ENCODE measurements around the gene RASA1.
"Not testable (repeated sequence)": the region's sequence is repeated elsewhere in the genome, so short reads cannot be mapped to it uniquely, and the experiment has no call there.

The RASA1 gene

GRCh38 chr5:87266914-87267573 is 639 bp upstream of the RASA1 start:
- Histone ChIP-seq H3K9me3 (no peaks in the 10 kb centered on the region), H3K36me3 (replicated peaks) (no peaks in the 10 kb centered on the region; the same call in 1 of the 2 replicates), H3K4me3 (peak overlapping the region; percentile 87), H3K27me3 (ENCODE audit: low read depth) (no peaks in the 10 kb centered on the region), H3K4me1 (peaks cover 19% of the 10 kb centered on the region)
- in situ Hi-C loops (cut with MboI; ENCODE audit: low sequenced_read_pairs) = no loop called here
- no peak for DNase-seq (ENCODE audit: low spot score in 2 of 2)

GRCh38 chr5:87268126-87268969 is 665 bp downstream of the RASA1 start:
- in situ Hi-C loops (cut with MboI; ENCODE audit: low sequenced_read_pairs) = no loop called here
- Histone ChIP-seq H3K4me3 (peak overlapping the region; percentile 87), H3K9me3 (no peaks in the 10 kb centered on the region), H3K27me3 (ENCODE audit: low read depth) (no peaks in the 10 kb centered on the region), H3K4me1 (peaks cover 15% of the 10 kb centered on the region), H3K36me3 (replicated peaks) (no peaks in the 10 kb centered on the region; the same call in 1 of the 2 replicates)
- DNase-seq (ENCODE audit: low spot score in 2 of 2) = peak; percentile 18 to 73

- DNase-seq (ENCODE audit: low spot score in 2 of 2) = no peak
- no peaks in the 10 kb centered on the region; the same call in 1 of the 2 replicates for H3K36me3 ChIP-seq (replicated peaks)
- in situ Hi-C loops (cut with MboI; ENCODE audit: low sequenced_read_pairs) = no loop called here
- no peaks in the 10 kb centered on the region for H3K9me3 ChIP-seq
- H3K4me1 ChIP-seq = peaks cover 11% of the 10 kb centered on the region
- H3K27me3 ChIP-seq (ENCODE audit: low read depth) = no peaks in the 10 kb centered on the region
- H3K4me3 ChIP-seq = peak overlapping the region; percentile 87
Observed at GRCh38 chr5:87268970-87269377, 1.3 kb downstream of the RASA1 start.

- H3K27me3 ChIP-seq (ENCODE audit: low read depth); in situ Hi-C loops (cut with MboI; ENCODE audit: low sequenced_read_pairs): not testable (repeated sequence)
- peaks cover 11% of the 10 kb centered on the region for H3K4me1 ChIP-seq
Observed at GRCh38 chr5:87270888-87271287, 3.2 kb downstream of the RASA1 start.

GRCh38 chr5:87276655-87277054 is 9.0 kb downstream of the RASA1 start:
- in situ Hi-C loops (cut with MboI; ENCODE audit: low sequenced_read_pairs) = no loop called here
- Histone ChIP-seq H3K4me1 (no peaks in the 10 kb centered on the region; the same call in 1 of the 2 replicates), H3K36me3 (replicated peaks) (no peaks in the 10 kb centered on the region; the same call in 1 of the 2 replicates), H3K27me3 (ENCODE audit: low read depth) (no peaks in the 10 kb centered on the region), H3K4me3 (no peak overlapping the region), H3K9me3 (no peaks in the 10 kb centered on the region)
- DNase-seq (ENCODE audit: low spot score in 2 of 2) = no peak

More at GRCh38 chr5:87270888-87271287, 3.2 kb downstream of the RASA1 start:
- H3K9me3 ChIP-seq; H3K4me3 ChIP-seq; H3K36me3 ChIP-seq (replicated peaks); DNase-seq (ENCODE audit: low spot score in 2 of 2): not testable (repeated sequence)

- Histone ChIP-seq H3K4me3 (no peak overlapping the region), H3K9me3 (no peaks in the 10 kb centered on the region), H3K4me1 (no peaks in the 10 kb centered on the region; the same call in 1 of the 2 replicates), H3K36me3 (replicated peaks) (no peaks in the 10 kb centered on the region; the same call in 1 of the 2 replicates), H3K27me3 (ENCODE audit: low read depth) (no peaks in the 10 kb centered on the region)
- in situ Hi-C loops (cut with MboI; ENCODE audit: low sequenced_read_pairs) = no loop called here
- DNase-seq (ENCODE audit: low spot score in 2 of 2) = no peak
Observed at GRCh38 chr5:87277279-87277835, 9.7 kb downstream of the RASA1 start.

GRCh38 chr5:87278590-87279100 is 11.0 kb downstream of the RASA1 start:
- Histone ChIP-seq H3K36me3 (replicated peaks) (no peaks in the 10 kb centered on the region; the same call in 1 of the 2 replicates), H3K9me3 (no peaks in the 10 kb centered on the region), H3K27me3 (ENCODE audit: low read depth) (no peaks in the 10 kb centered on the region), H3K4me1 (no peaks in the 10 kb centered on the region; the same call in 1 of the 2 replicates), H3K4me3 (no peak overlapping the region)
- no peak for DNase-seq (ENCODE audit: low spot score in 2 of 2)
- in situ Hi-C loops (cut with MboI; ENCODE audit: low sequenced_read_pairs) = no loop called here

- Histone ChIP-seq H3K36me3 (replicated peaks) (no peaks in the 10 kb centered on the region), H3K4me1 (no peaks in the 10 kb centered on the region; the same call in 1 of the 2 replicates), H3K27me3 (ENCODE audit: low read depth) (no peaks in the 10 kb centered on the region), H3K4me3 (no peak overlapping the region), H3K9me3 (no peaks in the 10 kb centered on the region)
- DNase-seq (ENCODE audit: low spot score in 2 of 2) = no peak
- in situ Hi-C loops (cut with MboI; ENCODE audit: low sequenced_read_pairs) = no loop called here
Observed at GRCh38 chr5:87282269-87282668, 14.6 kb downstream of the RASA1 start.

- H3K36me3 ChIP-seq (replicated peaks); H3K4me3 ChIP-seq; DNase-seq (ENCODE audit: low spot score in 2 of 2); H3K27me3 ChIP-seq (ENCODE audit: low read depth); H3K4me1 ChIP-seq; H3K9me3 ChIP-seq; in situ Hi-C loops (cut with MboI; ENCODE audit: low sequenced_read_pairs): not testable (repeated sequence)
Observed at GRCh38 chr5:87287266-87287665, 19.6 kb downstream of the RASA1 start.

GRCh38 chr5:87298692-87299362 is 31.1 kb downstream of the RASA1 start:
- H3K4me3 ChIP-seq = no peak overlapping the region
- in situ Hi-C loops (cut with MboI; ENCODE audit: low sequenced_read_pairs) = no loop called here
- no peaks in the 10 kb centered on the region for H3K27me3 ChIP-seq (ENCODE audit: low read depth)
- H3K36me3 ChIP-seq (replicated peaks) = no peaks in the 10 kb centered on the region
- H3K9me3 ChIP-seq = no peaks in the 10 kb centered on the region
- no peaks in the 10 kb centered on the region for H3K4me1 ChIP-seq
- DNase-seq (ENCODE audit: low spot score in 2 of 2) = no peak

GRCh38 chr5:87300176-87300575 is 32.5 kb downstream of the RASA1 start:
- H3K4me1 ChIP-seq = no peaks in the 10 kb centered on the region

GRCh38 chr5:87300744-87301143 is 33.1 kb downstream of the RASA1 start:
- DNase-seq (ENCODE audit: low spot score in 2 of 2) = no peak
- no peaks in the 10 kb centered on the region for H3K4me1 ChIP-seq
- H3K36me3 ChIP-seq (replicated peaks) = no peaks in the 10 kb centered on the region; the same call in none of the 2 replicates
- H3K4me3 ChIP-seq = no peak overlapping the region
- in situ Hi-C loops (cut with MboI; ENCODE audit: low sequenced_read_pairs) = no loop called here
- no peaks in the 10 kb centered on the region for H3K27me3 ChIP-seq (ENCODE audit: low read depth)
- H3K9me3 ChIP-seq = no peaks in the 10 kb centered on the region

More at GRCh38 chr5:87300176-87300575, 32.5 kb downstream of the RASA1 start:
- H3K27me3 ChIP-seq (ENCODE audit: low read depth) = no peaks in the 10 kb centered on the region
- H3K36me3 ChIP-seq (replicated peaks) = no peaks in the 10 kb centered on the region
- no peaks in the 10 kb centered on the region for H3K9me3 ChIP-seq
- H3K4me3 ChIP-seq = no peak overlapping the region
- in situ Hi-C loops (cut with MboI; ENCODE audit: low sequenced_read_pairs) = no loop called here
- DNase-seq (ENCODE audit: low spot score in 2 of 2) = no peak

GRCh38 chr5:87302061-87302460 is 34.4 kb downstream of the RASA1 start:
- Histone ChIP-seq H3K36me3 (replicated peaks) (no peaks in the 10 kb centered on the region; the same call in none of the 2 replicates), H3K9me3 (no peaks in the 10 kb centered on the region), H3K27me3 (ENCODE audit: low read depth) (no peaks in the 10 kb centered on the region), H3K4me1 (no peaks in the 10 kb centered on the region), H3K4me3 (no peak overlapping the region)
- DNase-seq (ENCODE audit: low spot score in 2 of 2) = no peak
- in situ Hi-C loops (cut with MboI; ENCODE audit: low sequenced_read_pairs) = no loop called here

Measured in HAP-1 (cell line).